HCT116 (cell line): ENCODE data around the gene MYLIP. TPM values are rescaled to one million over a fixed set of nuclear protein-coding genes. Genes with fewer than 3 reads are reported as not detected.

ENCODE experiments used
- ATAC-seq: fragments of 200-7000 bp; cut with Tn5 transposase; 2 replicates; pipeline ENCODE4 v1.9.1; 2020; ENCODE audit warnings: mild to moderate bottlenecking, moderate library complexity
- BruUV-seq: library from RNA; stranded (reverse); fragments of 400-500 nt; replicated peaks from 2 replicates; lab custom pipeline; 2021; lab: Mats Ljungman, UMichigan
- CTCF ChIA-PET: fragments of 300-600 bp; sonication (Branson Sonifier 250); formaldehyde crosslinking; loops from one replicate; lab custom pipeline; 2021; ENCODE audit warnings: antibody characterized with exemption; lab: Charles Lee
- POLR2A ChIA-PET: fragments of 300-600, 350-600 bp; sonication (Branson Sonifier 250); formaldehyde crosslinking; loops from one replicate; lab custom pipeline; 2021; ENCODE audit warnings: antibody characterized with exemption; lab: Charles Lee
- RAD21 ChIA-PET, 2 experiments: fragments of 300-600 bp; sonication (Branson Sonifier 250); formaldehyde crosslinking; loops; one replicate each; lab custom pipeline; 2023; ENCODE audit warnings: low total read pairs in 2 of 2; ENCODE audit not compliant: uncharacterized antibody in 2 of 2, unreplicated experiment in 2 of 2, low non-redundant PET in 1 of 2; lab: Charles Lee
- DNase-seq: peaks from one replicate; pipeline ENCODE4 v3.0.0-alpha.2; 2010; ENCODE audit warnings: low read depth, low spot score
- H2AFZ ChIP-seq: fragments of 200-600 bp; shearing (Covaris generic), sonication (generic); 2 replicates; pipeline ENCODE4 v1.6.1; 2017; ENCODE audit warnings: low read depth, mixed run types, mixed read lengths, antibody characterized with exemption, low read length; ENCODE audit not compliant: poor library complexity, severe bottlenecking
- H3K27ac ChIP-seq: 2 replicates; pipeline ENCODE4 v1.5.1; 2012; ENCODE audit warnings: low read depth, low read length
- H3K27me3 ChIP-seq: fragments of 200-600 bp; sonication (generic); 2 replicates; pipeline ENCODE4 v1.6.1; 2016; ENCODE audit warnings: mixed run types, low read length, mixed read lengths; ENCODE audit not compliant: insufficient read depth
- H3K36me3 ChIP-seq, 2 experiments: fragments of 200-500 bp in 1 of 2; fragments of 200-600 bp in 1 of 2; sonication (Bioruptor generic) in 1 of 2; sonication (generic) in 1 of 2; 2 replicates each; pipeline versions ENCODE4 v1.5.1 to v1.6.1; 2014 to 2016; ENCODE audit warnings: low read length in 2 of 2, inconsistent platforms in 1 of 2, mixed read lengths in 1 of 2, mixed run types in 1 of 2; ENCODE audit not compliant: insufficient read depth in 2 of 2, control insufficient read depth in 1 of 2
- H3K4me1 ChIP-seq, 2 experiments: fragments of 200-600 bp in 1 of 2; sonication (generic) in 1 of 2; 2 replicates each; pipeline versions ENCODE4 v1.5.1 to v1.6.1; 2012 to 2017; ENCODE audit warnings: low read length in 2 of 2, inconsistent platforms in 1 of 2, mild to moderate bottlenecking in 1 of 2, mixed read lengths in 1 of 2, mixed run types in 1 of 2, moderate library complexity in 1 of 2; ENCODE audit not compliant: insufficient read depth in 2 of 2, control insufficient read depth in 1 of 2
- H3K4me2 ChIP-seq: fragments of 200-600 bp; sonication (generic); 2 replicates; pipeline ENCODE4 v1.6.1; 2017; ENCODE audit warnings: mixed run types, low read length, mixed read lengths
- H3K4me3 ChIP-seq, 2 experiments: fragments of 200-600 bp in 1 of 2; sonication (generic) in 1 of 2; replicated peaks in 1 of 2; 2 replicates each; pipeline ENCODE4 v1.5.1; 2011 to 2016; ENCODE audit warnings: low read length in 2 of 2, control low read depth in 1 of 2, low read depth in 1 of 2, mild to moderate bottlenecking in 1 of 2, mixed read lengths in 1 of 2, mixed run types in 1 of 2
- H3K79me2 ChIP-seq: fragments of 200-600 bp; sonication (generic); 2 replicates; pipeline ENCODE4 v1.6.1; 2017; ENCODE audit warnings: mild to moderate bottlenecking, mixed run types, low read length, moderate library complexity, mixed read lengths; ENCODE audit not compliant: insufficient read depth
- H3K9ac ChIP-seq: fragments of 200-600 bp; sonication (generic); 2 replicates; pipeline ENCODE4 v1.6.1; 2016; ENCODE audit warnings: low read length, mixed read lengths
- H3K9me2 ChIP-seq: fragments of 200-600 bp; sonication (generic), shearing (Covaris generic); 2 replicates; pipeline ENCODE4 v1.6.1; 2017; ENCODE audit warnings: mixed run types, mild to moderate bottlenecking, moderate library complexity; ENCODE audit not compliant: insufficient read depth
- H3K9me3 ChIP-seq, 2 experiments: fragments of 200-500 bp in 1 of 2; fragments of 200-600 bp in 1 of 2; sonication (Bioruptor generic) in 1 of 2; sonication (generic) in 1 of 2; 2 replicates each; pipeline ENCODE4 v1.6.1; 2014 to 2017; ENCODE audit warnings: low read length in 2 of 2, mixed read lengths in 2 of 2, inconsistent platforms in 1 of 2, low read depth in 1 of 2, mild to moderate bottlenecking in 1 of 2, mixed run types in 1 of 2, moderate library complexity in 1 of 2; ENCODE audit not compliant: control insufficient read depth in 1 of 2, insufficient read depth in 1 of 2
- H4K20me1 ChIP-seq: fragments of 200-600 bp; sonication (generic), shearing (Covaris generic); 2 replicates; pipeline ENCODE4 v1.6.1; 2017; ENCODE audit warnings: mixed run types, mild to moderate bottlenecking, moderate library complexity; ENCODE audit not compliant: insufficient read depth
- CBX3 ChIP-seq: IDR thresholded peaks from 2 replicates; pipeline ENCODE4 v1.6.1; 2012; ENCODE audit warnings: low read depth
- CEBPB ChIP-seq: IDR thresholded peaks from 2 replicates; pipeline ENCODE4 v1.6.1; 2012; ENCODE audit warnings: low read depth
- EGR1 ChIP-seq: IDR thresholded peaks from 2 replicates; pipeline ENCODE4 v1.6.1; 2012; ENCODE audit warnings: low read depth
- EZH2phosphoT487 ChIP-seq: fragments of 200-600 bp; IDR thresholded peaks from 2 replicates; pipeline ENCODE4 v1.6.1; 2018; ENCODE audit warnings: antibody characterized with exemption, borderline replicate concordance
- JUND ChIP-seq: IDR thresholded peaks from 2 replicates; pipeline ENCODE4 v1.6.1; 2012
- POLR2A ChIP-seq: IDR thresholded peaks from 2 replicates; pipeline ENCODE4 v1.7.0; 2011; ENCODE audit warnings: borderline replicate concordance; ENCODE audit not compliant: insufficient read depth, insufficient read length; ENCODE audit errors: extremely low read depth
- POLR2AphosphoS5 ChIP-seq: IDR thresholded peaks from 2 replicates; pipeline ENCODE4 v1.6.1; 2011; ENCODE audit warnings: mild to moderate bottlenecking, low read depth, low read length, moderate library complexity
- RAD21 ChIP-seq: IDR thresholded peaks from 2 replicates; pipeline ENCODE4 v1.6.1; 2012; ENCODE audit warnings: low read depth, mild to moderate bottlenecking
- SIN3A ChIP-seq: IDR thresholded peaks from 2 replicates; pipeline ENCODE4 v1.6.1; 2012; ENCODE audit warnings: low read depth
- TCF7L2 ChIP-seq: IDR thresholded peaks from 2 replicates; pipeline ENCODE4 v1.7.0; 2011; ENCODE audit warnings: borderline replicate concordance, inconsistent platforms; ENCODE audit not compliant: insufficient read depth, insufficient read length; ENCODE audit errors: extremely low read depth
- YY1 ChIP-seq: IDR thresholded peaks from 2 replicates; pipeline ENCODE4 v1.6.1; 2011; ENCODE audit warnings: low read length, low read depth, moderate library complexity, mild to moderate bottlenecking; ENCODE audit not compliant: insufficient replicate concordance; ENCODE audit errors: extremely low read depth
- ZFX ChIP-seq: fragments of 450-650 bp; IDR thresholded peaks from 2 replicates; pipeline ENCODE4 v1.6.1; 2017
- ZNF274 ChIP-seq: fragments of 200-500 bp; sonication (Bioruptor generic); IDR thresholded peaks from 2 replicates; pipeline ENCODE4 v1.6.1; 2014; ENCODE audit warnings: mild to moderate bottlenecking, low read depth, low read length, inconsistent platforms
- intact Hi-C: fragments of 100-400 bp; cut with micrococcal nuclease; formaldehyde crosslinking; loops from 2 replicates; pipeline ENCODE4 v1.10.0; 2022
- total RNA-seq: library from RNA; stranded (reverse); gene quantifications from one replicate; pipeline ENCODE4 v1.2.1, GENCODE V29; 2021; ENCODE audit not compliant: unreplicated experiment
- TF ChIP-seq, protein P1 (sequence below): IDR thresholded peaks from 2 replicates; pipeline ENCODE4 v1.6.1; 2012
- TF ChIP-seq, protein P2 (sequence below): IDR thresholded peaks from 2 replicates; pipeline ENCODE4 v1.6.1; 2012; ENCODE audit warnings: low read depth
- TF ChIP-seq, protein P3 (sequence below), 3 experiments: fragments of 200-600 bp in 1 of 3; sonication (generic) in 1 of 3; IDR thresholded peaks in 2 of 3; conservative IDR thresholded peaks in 1 of 3; 2 replicates each; pipeline ENCODE4 v1.5.1; 2012 to 2017; ENCODE audit warnings: low read depth in 2 of 3, low read length in 2 of 3, antibody characterized with exemption in 1 of 3, borderline replicate concordance in 1 of 3, control low read depth in 1 of 3, mild to moderate bottlenecking in 1 of 3, mixed read lengths in 1 of 3, mixed run types in 1 of 3, moderate library complexity in 1 of 3; ENCODE audit not compliant: insufficient read depth in 1 of 3

The MYLIP gene
- total RNA-seq, 1 experiment from 2014 or later: 10.6 TPM

DNA sequence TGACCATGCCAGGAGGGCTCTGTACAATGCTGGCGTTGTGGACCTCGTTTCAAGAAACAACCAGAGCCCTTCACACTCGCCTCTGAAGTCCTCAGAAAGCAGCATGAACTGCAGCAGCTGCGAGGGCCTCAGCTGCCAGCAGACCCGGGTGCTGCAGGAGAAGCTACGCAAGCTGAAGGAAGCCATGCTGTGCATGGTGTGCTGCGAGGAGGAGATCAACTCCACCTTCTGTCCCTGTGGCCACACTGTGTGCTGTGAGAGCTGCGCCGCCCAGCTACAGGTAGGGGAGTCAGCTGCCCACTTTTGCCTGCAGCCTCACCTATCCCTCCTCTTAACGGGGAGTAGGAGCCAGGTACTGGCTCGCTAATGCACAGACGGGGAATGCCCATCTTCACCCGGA lies 16.2 kb downstream of the MYLIP start:
- CTCF ChIA-PET: no interaction called here
- Histone ChIP-seq H3K9me2 (no peaks in the 10 kb centered on the region), H3K9me3 (no peaks in the 10 kb centered on the region), H3K4me1 (no peaks in the 10 kb centered on the region), H3K27ac (no peak overlapping the region), H3K4me2 (no peak overlapping the region), H3K36me3 (peaks cover 22 to 47% of the 10 kb centered on the region in 2 experiments), H2AFZ (no peak overlapping the region), H3K9ac (no peak overlapping the region), H3K4me3 (no peak overlapping the region), H3K27me3 (no peaks in the 10 kb centered on the region), H3K79me2 (peaks cover 3% of the 10 kb centered on the region; the same call in 1 of the 2 replicates), H4K20me1 (no peaks in the 10 kb centered on the region)
- intact Hi-C loops: no loop called here
- RAD21 ChIA-PET: no interaction called here
- DNase-seq (no peak), ATAC-seq (no peak)
- TF ChIP-seq YY1: no peak
- TF ChIP-seq EZH2phosphoT487: no peak
- no peak for TF ChIP-seq POLR2A
- TF ChIP-seq, protein P1, sequence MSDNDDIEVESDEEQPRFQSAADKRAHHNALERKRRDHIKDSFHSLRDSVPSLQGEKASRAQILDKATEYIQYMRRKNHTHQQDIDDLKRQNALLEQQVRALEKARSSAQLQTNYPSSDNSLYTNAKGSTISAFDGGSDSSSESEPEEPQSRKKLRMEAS: no peak
- TF ChIP-seq JUND: no peak
- no peak for TF ChIP-seq TCF7L2
- TF ChIP-seq ZFX: no peak
- no peak for TF ChIP-seq SIN3A
- no peak for TF ChIP-seq POLR2AphosphoS5
- no peak for TF ChIP-seq CBX3
- TF ChIP-seq CEBPB: no peak
- TF ChIP-seq EGR1: no peak
- TF ChIP-seq RAD21: no peak
- TF ChIP-seq ZNF274: no peak
- TF ChIP-seq, protein P2, sequence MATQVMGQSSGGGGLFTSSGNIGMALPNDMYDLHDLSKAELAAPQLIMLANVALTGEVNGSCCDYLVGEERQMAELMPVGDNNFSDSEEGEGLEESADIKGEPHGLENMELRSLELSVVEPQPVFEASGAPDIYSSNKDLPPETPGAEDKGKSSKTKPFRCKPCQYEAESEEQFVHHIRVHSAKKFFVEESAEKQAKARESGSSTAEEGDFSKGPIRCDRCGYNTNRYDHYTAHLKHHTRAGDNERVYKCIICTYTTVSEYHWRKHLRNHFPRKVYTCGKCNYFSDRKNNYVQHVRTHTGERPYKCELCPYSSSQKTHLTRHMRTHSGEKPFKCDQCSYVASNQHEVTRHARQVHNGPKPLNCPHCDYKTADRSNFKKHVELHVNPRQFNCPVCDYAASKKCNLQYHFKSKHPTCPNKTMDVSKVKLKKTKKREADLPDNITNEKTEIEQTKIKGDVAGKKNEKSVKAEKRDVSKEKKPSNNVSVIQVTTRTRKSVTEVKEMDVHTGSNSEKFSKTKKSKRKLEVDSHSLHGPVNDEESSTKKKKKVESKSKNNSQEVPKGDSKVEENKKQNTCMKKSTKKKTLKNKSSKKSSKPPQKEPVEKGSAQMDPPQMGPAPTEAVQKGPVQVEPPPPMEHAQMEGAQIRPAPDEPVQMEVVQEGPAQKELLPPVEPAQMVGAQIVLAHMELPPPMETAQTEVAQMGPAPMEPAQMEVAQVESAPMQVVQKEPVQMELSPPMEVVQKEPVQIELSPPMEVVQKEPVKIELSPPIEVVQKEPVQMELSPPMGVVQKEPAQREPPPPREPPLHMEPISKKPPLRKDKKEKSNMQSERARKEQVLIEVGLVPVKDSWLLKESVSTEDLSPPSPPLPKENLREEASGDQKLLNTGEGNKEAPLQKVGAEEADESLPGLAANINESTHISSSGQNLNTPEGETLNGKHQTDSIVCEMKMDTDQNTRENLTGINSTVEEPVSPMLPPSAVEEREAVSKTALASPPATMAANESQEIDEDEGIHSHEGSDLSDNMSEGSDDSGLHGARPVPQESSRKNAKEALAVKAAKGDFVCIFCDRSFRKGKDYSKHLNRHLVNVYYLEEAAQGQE: no peak
- TF ChIP-seq, protein P3, sequence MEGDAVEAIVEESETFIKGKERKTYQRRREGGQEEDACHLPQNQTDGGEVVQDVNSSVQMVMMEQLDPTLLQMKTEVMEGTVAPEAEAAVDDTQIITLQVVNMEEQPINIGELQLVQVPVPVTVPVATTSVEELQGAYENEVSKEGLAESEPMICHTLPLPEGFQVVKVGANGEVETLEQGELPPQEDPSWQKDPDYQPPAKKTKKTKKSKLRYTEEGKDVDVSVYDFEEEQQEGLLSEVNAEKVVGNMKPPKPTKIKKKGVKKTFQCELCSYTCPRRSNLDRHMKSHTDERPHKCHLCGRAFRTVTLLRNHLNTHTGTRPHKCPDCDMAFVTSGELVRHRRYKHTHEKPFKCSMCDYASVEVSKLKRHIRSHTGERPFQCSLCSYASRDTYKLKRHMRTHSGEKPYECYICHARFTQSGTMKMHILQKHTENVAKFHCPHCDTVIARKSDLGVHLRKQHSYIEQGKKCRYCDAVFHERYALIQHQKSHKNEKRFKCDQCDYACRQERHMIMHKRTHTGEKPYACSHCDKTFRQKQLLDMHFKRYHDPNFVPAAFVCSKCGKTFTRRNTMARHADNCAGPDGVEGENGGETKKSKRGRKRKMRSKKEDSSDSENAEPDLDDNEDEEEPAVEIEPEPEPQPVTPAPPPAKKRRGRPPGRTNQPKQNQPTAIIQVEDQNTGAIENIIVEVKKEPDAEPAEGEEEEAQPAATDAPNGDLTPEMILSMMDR (IDR thresholded peaks at IDR 0.05 in 2 of 3, conservative IDR thresholded peaks at IDR 0.05 in 1 of 3; ENCODE audit: borderline replicate concordance in 1 of 3, insufficient read depth in 1 of 3, low read depth in 2 of 3, low read length in 2 of 3): no peak
- POLR2A ChIA-PET: interaction anchor here (1.0 kb wide), 1 partner anchor 16 kb away, joined by 3 read pairs; the partner anchor contains the start of gene MYLIP
- BruUV-seq: no TSS peak
